Endothelial cell of umbilical vein (primary cell): ENCODE measurements around the gene ITSN2. TPM values are rescaled to one million over a fixed set of nuclear protein-coding genes. Genes with fewer than 3 reads are reported as not detected.

Experiments
- BruUV-seq: library from RNA; stranded (reverse); fragments of 400-500 nt; replicated peaks from 2 replicates; lab custom pipeline; 2021; lab: Mats Ljungman, UMichigan
- CTCF ChIA-PET: fragments of 300-600, 350-600 bp; sonication (Branson Sonifier 250); formaldehyde crosslinking; loops from one replicate; lab custom pipeline; 2021; ENCODE audit warnings: antibody characterized with exemption, inconsistent platforms; lab: Charles Lee
- POLR2A ChIA-PET: fragments of 300-600, 350-600 bp; sonication (Branson Sonifier 250); formaldehyde crosslinking; loops from one replicate; lab custom pipeline; 2021; ENCODE audit warnings: antibody characterized with exemption, inconsistent platforms; lab: Charles Lee
- DNase-seq: peaks from one replicate; pipeline ENCODE4 v3.0.0-alpha.2; 2011; ENCODE audit warnings: low read depth, low spot score
- FAIRE-seq: peaks from 2 replicates; lab custom pipeline; 2011; peaks lifted over from hg19 to GRCh38; lab: Jason Lieb, UNC
- H2AFZ ChIP-seq: 2 replicates; pipeline ENCODE4 v1.6.0; 2012; ENCODE audit warnings: low read depth, low read length, control low read depth, inconsistent platforms
- H3K27ac ChIP-seq: 2 replicates; pipeline ENCODE4 v1.5.1; 2011; ENCODE audit warnings: low read depth, mild to moderate bottlenecking, control low read depth, low read length, moderate library complexity; ENCODE audit not compliant: insufficient read depth
- H3K27me3 ChIP-seq, 2 experiments: 2 replicates each; pipeline versions ENCODE4 v1.6.0 to v1.6.1; 2011; ENCODE audit warnings: low read length in 2 of 2, mixed read lengths in 1 of 2; ENCODE audit not compliant: control insufficient read depth in 2 of 2, insufficient read depth in 2 of 2
- H3K36me3 ChIP-seq, 2 experiments: 2 replicates in 1 of 2; 3 replicates in 1 of 2; pipeline ENCODE4 v1.5.1; 2011; ENCODE audit warnings: low read length in 2 of 2, mild to moderate bottlenecking in 1 of 2, moderate library complexity in 1 of 2; ENCODE audit not compliant: control insufficient read depth in 2 of 2, insufficient read depth in 2 of 2; ENCODE audit errors: extremely low read depth in 1 of 2
- H3K4me1 ChIP-seq: 3 replicates; pipeline ENCODE4 v1.5.1; 2011; ENCODE audit warnings: mild to moderate bottlenecking, low read length; ENCODE audit not compliant: control insufficient read depth, insufficient read depth; ENCODE audit errors: extremely low read depth
- H3K4me2 ChIP-seq: 2 replicates; pipeline ENCODE4 v1.6.1; 2011; ENCODE audit warnings: low read length, control low read depth, mixed read lengths; ENCODE audit not compliant: insufficient read depth
- H3K4me3 ChIP-seq, 3 experiments: fragments of 200-600 bp in 1 of 3; sonication (generic), shearing (Covaris generic) in 1 of 3; replicated peaks in 1 of 3; 2 replicates each; pipeline ENCODE4 v1.5.1; 2011 to 2016; ENCODE audit warnings: control low read depth in 3 of 3, low read length in 3 of 3, mild to moderate bottlenecking in 2 of 3, inconsistent platforms in 1 of 3, low read depth in 1 of 3, moderate library complexity in 1 of 3; ENCODE audit not compliant: insufficient read depth in 1 of 3
- H3K79me2 ChIP-seq: 2 replicates; pipeline ENCODE4 v1.6.0; 2012; ENCODE audit warnings: low read length, inconsistent platforms; ENCODE audit not compliant: control insufficient read depth, insufficient read depth
- H3K9ac ChIP-seq: replicated peaks from 2 replicates; pipeline ENCODE3; 2011; ENCODE audit warnings: low read length, control low read depth; ENCODE audit not compliant: insufficient read depth; ENCODE audit errors: extremely low read depth
- H3K9me1 ChIP-seq: replicated peaks from 3 replicates; pipeline ENCODE4 v1.6.0; 2011; ENCODE audit warnings: mild to moderate bottlenecking, low read length; ENCODE audit not compliant: control insufficient read depth, insufficient read depth; ENCODE audit errors: extremely low read depth
- H3K9me3 ChIP-seq: replicated peaks from 2 replicates; pipeline ENCODE4 v1.5.1; 2012; ENCODE audit warnings: low read length, inconsistent platforms; ENCODE audit not compliant: control insufficient read depth, insufficient read depth
- H4K20me1 ChIP-seq: replicated peaks from 2 replicates; pipeline ENCODE3; 2011; ENCODE audit warnings: mild to moderate bottlenecking, low read length; ENCODE audit not compliant: control insufficient read depth, insufficient read depth; ENCODE audit errors: extremely low read depth
- CTCF ChIP-seq, 2 donors: IDR thresholded peaks; 1 replicate in 1 of 2; 2 replicates in 1 of 2; pipeline ENCODE4 v1.5.1; 2011; ENCODE audit warnings: low read length in 2 of 2, mild to moderate bottlenecking in 2 of 2, moderate library complexity in 2 of 2, control low read depth in 1 of 2, inconsistent platforms in 1 of 2, low read depth in 1 of 2; ENCODE audit not compliant: insufficient read depth in 1 of 2; ENCODE audit errors: extremely low read depth in 1 of 2
- EZH2 ChIP-seq: IDR thresholded peaks from 2 replicates; pipeline ENCODE4 v1.6.1; 2012; ENCODE audit warnings: borderline replicate concordance, low read depth, mild to moderate bottlenecking, moderate library complexity, low read length, inconsistent platforms; ENCODE audit not compliant: severe bottlenecking
- FOS ChIP-seq: IDR thresholded peaks from 2 replicates; pipeline ENCODE4 v1.6.1; 2011; ENCODE audit warnings: mild to moderate bottlenecking, low read length, moderate library complexity, borderline replicate concordance; ENCODE audit not compliant: insufficient read depth
- GATA2 ChIP-seq: IDR thresholded peaks from 2 replicates; pipeline ENCODE4 v1.7.0; 2011; ENCODE audit warnings: low read depth, mild to moderate bottlenecking, moderate library complexity, mixed read lengths, low read length; ENCODE audit not compliant: insufficient read length, insufficient read depth
- JUN ChIP-seq: IDR thresholded peaks from 2 replicates; pipeline ENCODE4 v1.6.1; 2011; ENCODE audit warnings: borderline replicate concordance, low read depth; ENCODE audit not compliant: insufficient read length, insufficient read depth
- MAX ChIP-seq: IDR thresholded peaks from 2 replicates; pipeline ENCODE4 v1.6.1; 2011; ENCODE audit not compliant: insufficient read depth, insufficient read length
- MYC ChIP-seq: IDR thresholded peaks from one replicate; pipeline ENCODE4 v1.6.1; 2011; ENCODE audit warnings: mild to moderate bottlenecking, low read depth, low read length
- POLR2A ChIP-seq: IDR thresholded peaks from 2 replicates; pipeline ENCODE4 v1.6.1; 2012; ENCODE audit warnings: low read depth, mild to moderate bottlenecking, control low read depth, low read length
- POLR2AphosphoS5 ChIP-seq: IDR thresholded peaks from 2 replicates; pipeline ENCODE4 v1.6.1; 2012; ENCODE audit warnings: low read depth, mild to moderate bottlenecking, control low read depth, low read length, moderate library complexity; ENCODE audit not compliant: insufficient read depth
- dilution Hi-C: fragments of 300-500 bp; cut with MboI; formaldehyde crosslinking; loops from one replicate; pipeline ENCODE4 v1.15.0; 2019; ENCODE audit warnings: low sequenced_read_pairs; ENCODE audit not compliant: extremely low pct_ligation_motif_present
- intact Hi-C: fragments of 100-400 bp; cut with micrococcal nuclease; formaldehyde crosslinking; loops from one replicate; pipeline ENCODE4 v1.10.0; 2022
- polyA plus RNA-seq, 4 experiments: library from polyadenylated mRNA; depleted of rRNA in 3 of 4; stranded (reverse) in 3 of 4; unstranded in 1 of 4; fragments of >200 nt; gene quantifications; 2 replicates each; pipeline versions ENCODE4 v1.2.1 to v1.2.3, GENCODE V29; 2011 to 2012; ENCODE audit warnings: missing spikeins in 1 of 4
- total RNA-seq: library from RNA; stranded (reverse); gene quantifications from 2 replicates; pipeline ENCODE4 v1.2.3, GENCODE V29; 2021

Gene ITSN2
- total and polyA plus RNA-seq, 2 donors (not counting 3 experiments of a cell fraction or from before 2014, with no cell fraction given): 30.5 to 56.8 TPM

GRCh38 chr2:24159708-24160107 is 200.6 kb downstream of the ITSN2 start:
- no peak for DNase-seq
- dilution Hi-C loops: no loop called here
- ChIA-PET CTCF (no interaction called here), POLR2A (no interaction called here)
- TF ChIP-seq POLR2A: no peak
- no peak for TF ChIP-seq JUN
- no peak for TF ChIP-seq CTCF (IDR thresholded peaks at IDR 0.05; ENCODE audit: extremely low read depth in 1 of 2, insufficient read depth in 1 of 2, low read depth in 1 of 2, low read length in 2 of 2)
- no peak for TF ChIP-seq MYC
- no peak for TF ChIP-seq EZH2
- no peak for TF ChIP-seq POLR2AphosphoS5
- TF ChIP-seq FOS: no peak
- TF ChIP-seq GATA2: no peak
- TF ChIP-seq MAX: no peak
- Histone ChIP-seq H3K36me3 (no peaks in the 10 kb centered on the region), H2AFZ (no peak overlapping the region), H4K20me1 (no peaks in the 10 kb centered on the region), H3K4me1 (no peaks in the 10 kb centered on the region), H3K9me3 (no peaks in the 10 kb centered on the region), H3K4me2 (no peak overlapping the region), H3K9me1 (no peaks in the 10 kb centered on the region), H3K27ac (no peak overlapping the region), H3K4me3 (no peak overlapping the region), H3K27me3 (no peaks in the 10 kb centered on the region), H3K9ac (no peak overlapping the region), H3K79me2 (no peaks in the 10 kb centered on the region)
- no TSS peak for BruUV-seq
- no peak for FAIRE-seq
- intact Hi-C loops: no loop called here
